ENCODE measurements around the gene TMEM154.

DNA sequence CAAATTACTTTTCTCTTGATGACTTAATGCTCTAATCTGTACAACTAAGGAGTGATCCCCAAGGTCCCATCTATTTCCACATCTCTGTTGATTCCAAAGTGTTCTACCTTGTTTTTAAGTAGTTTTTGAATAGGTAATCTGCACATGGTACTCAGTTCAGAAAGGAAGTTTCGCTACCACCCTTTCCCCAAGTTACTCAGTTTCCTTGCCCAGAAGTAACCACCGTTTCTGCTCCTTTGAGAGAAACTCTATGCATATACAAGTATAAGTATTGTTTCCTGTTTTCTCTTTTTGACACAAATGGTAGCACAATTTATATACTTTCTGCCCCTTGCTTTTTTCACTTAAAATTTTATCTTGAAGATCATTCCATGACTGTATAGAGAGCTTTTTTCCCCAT is 18.1 kb downstream of the TMEM154 start:
- TF ChIP-seq, protein P1, sequence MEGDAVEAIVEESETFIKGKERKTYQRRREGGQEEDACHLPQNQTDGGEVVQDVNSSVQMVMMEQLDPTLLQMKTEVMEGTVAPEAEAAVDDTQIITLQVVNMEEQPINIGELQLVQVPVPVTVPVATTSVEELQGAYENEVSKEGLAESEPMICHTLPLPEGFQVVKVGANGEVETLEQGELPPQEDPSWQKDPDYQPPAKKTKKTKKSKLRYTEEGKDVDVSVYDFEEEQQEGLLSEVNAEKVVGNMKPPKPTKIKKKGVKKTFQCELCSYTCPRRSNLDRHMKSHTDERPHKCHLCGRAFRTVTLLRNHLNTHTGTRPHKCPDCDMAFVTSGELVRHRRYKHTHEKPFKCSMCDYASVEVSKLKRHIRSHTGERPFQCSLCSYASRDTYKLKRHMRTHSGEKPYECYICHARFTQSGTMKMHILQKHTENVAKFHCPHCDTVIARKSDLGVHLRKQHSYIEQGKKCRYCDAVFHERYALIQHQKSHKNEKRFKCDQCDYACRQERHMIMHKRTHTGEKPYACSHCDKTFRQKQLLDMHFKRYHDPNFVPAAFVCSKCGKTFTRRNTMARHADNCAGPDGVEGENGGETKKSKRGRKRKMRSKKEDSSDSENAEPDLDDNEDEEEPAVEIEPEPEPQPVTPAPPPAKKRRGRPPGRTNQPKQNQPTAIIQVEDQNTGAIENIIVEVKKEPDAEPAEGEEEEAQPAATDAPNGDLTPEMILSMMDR (optimal IDR thresholded peaks at IDR 0.05 in 1 of 3, IDR thresholded peaks at IDR 0.05 in 1 of 3, conservative IDR thresholded peaks at IDR 0.05 in 1 of 3; ENCODE audit: extremely low read depth in 1 of 3, insufficient read depth in 2 of 3, low read length in 3 of 3): no peak
- no peak for TF ChIP-seq EZH2 (IDR thresholded peaks at IDR 0.05; ENCODE audit: low read length)
